Measurements from ENCODE around the gene SACS. TPM values are rescaled to one million over a fixed set of nuclear protein-coding genes. Genes with fewer than 3 reads are reported as not detected.

SACS gene
- total RNA-seq, 1 experiment from 2014 or later, result 21.1 TPM

GRCh38 chr13:23392925-23393645, 40.4 kb downstream of the SACS start:
- Mint-ChIP-seq H3K36me3 (ENCODE audit: insufficient read depth, unreplicated experiment) (no peaks in the 10 kb centered on the region), H3K9me3 (ENCODE audit: unreplicated experiment) (no peaks in the 10 kb centered on the region), H3K4me3 (ENCODE audit: unreplicated experiment) (no peak overlapping the region), H3K27ac (ENCODE audit: low read depth, unreplicated experiment) (no peak overlapping the region), H3K4me1 (ENCODE audit: insufficient read depth, unreplicated experiment) (no peaks in the 10 kb centered on the region), H3K27me3 (ENCODE audit: insufficient read depth, unreplicated experiment) (no peaks in the 10 kb centered on the region)
- DNase-seq (ENCODE audit: unreplicated experiment), result no peak
- intact Hi-C loops (cut with micrococcal nuclease), result no loop called here
- TF ChIP-seq CTCF (IDR thresholded peaks at IDR 0.05; ENCODE audit: unreplicated experiment), result no peak
- CTCF ChIA-PET, result no interaction called here
- no TSS peak for BruUV-seq (replicated peaks)
- POLR2A ChIA-PET, result no interaction called here

GRCh38 chr13:23392313-23392712, 41.2 kb downstream of the SACS start:
- no TSS peak for BruUV-seq (replicated peaks)
- no peak for DNase-seq (ENCODE audit: unreplicated experiment)
- ChIA-PET CTCF (no interaction called here), POLR2A (no interaction called here)
- Mint-ChIP-seq H3K36me3 (ENCODE audit: insufficient read depth, unreplicated experiment) (no peaks in the 10 kb centered on the region), H3K4me1 (ENCODE audit: insufficient read depth, unreplicated experiment) (no peaks in the 10 kb centered on the region), H3K27ac (ENCODE audit: low read depth, unreplicated experiment) (no peak overlapping the region), H3K9me3 (ENCODE audit: unreplicated experiment) (no peaks in the 10 kb centered on the region), H3K4me3 (ENCODE audit: unreplicated experiment) (no peak overlapping the region), H3K27me3 (ENCODE audit: insufficient read depth, unreplicated experiment) (no peaks in the 10 kb centered on the region)
- no peak for TF ChIP-seq CTCF (IDR thresholded peaks at IDR 0.05; ENCODE audit: unreplicated experiment)
- intact Hi-C loops (cut with micrococcal nuclease), result no loop called here

GRCh38 chr13:23391752-23392151, 41.8 kb downstream of the SACS start:
- BruUV-seq (replicated peaks), result no TSS peak
- ChIA-PET POLR2A (interaction anchor here (0.6 kb wide), 1 partner anchor 10 kb away, joined by 3 read pairs; no protein-coding TSS in a partner anchor), CTCF (no interaction called here)
- no peak for TF ChIP-seq CTCF (IDR thresholded peaks at IDR 0.05; ENCODE audit: unreplicated experiment)
- no peak for DNase-seq (ENCODE audit: unreplicated experiment)
- H3K36me3 Mint-ChIP-seq (ENCODE audit: insufficient read depth, unreplicated experiment), result no peaks in the 10 kb centered on the region
- no peak overlapping the region for H3K27ac Mint-ChIP-seq (ENCODE audit: low read depth, unreplicated experiment)
- H3K9me3 Mint-ChIP-seq (ENCODE audit: unreplicated experiment), result no peaks in the 10 kb centered on the region
- no peaks in the 10 kb centered on the region for H3K4me1 Mint-ChIP-seq (ENCODE audit: insufficient read depth, unreplicated experiment)
- no peak overlapping the region for H3K4me3 Mint-ChIP-seq (ENCODE audit: unreplicated experiment)
- intact Hi-C loops (cut with micrococcal nuclease), result no loop called here
- no peaks in the 10 kb centered on the region for H3K27me3 Mint-ChIP-seq (ENCODE audit: insufficient read depth, unreplicated experiment)

GRCh38 chr13:23386533-23386932, 47.0 kb downstream of the SACS start:
- TF ChIP-seq CTCF (IDR thresholded peaks at IDR 0.05; ENCODE audit: unreplicated experiment), result no peak
- ChIA-PET POLR2A (interaction anchor here (0.6 kb wide), 1 partner anchor 38 kb away, joined by 3 read pairs; no protein-coding TSS in a partner anchor), CTCF (interaction anchor here (0.9 kb wide), 1 partner anchor 9 kb away, joined by 3 read pairs; no protein-coding TSS in a partner anchor)
- intact Hi-C loops (cut with micrococcal nuclease), result no loop called here
- Mint-ChIP-seq H3K27ac (ENCODE audit: low read depth, unreplicated experiment) (no peak overlapping the region), H3K36me3 (ENCODE audit: insufficient read depth, unreplicated experiment) (no peaks in the 10 kb centered on the region), H3K27me3 (ENCODE audit: insufficient read depth, unreplicated experiment) (no peaks in the 10 kb centered on the region), H3K9me3 (ENCODE audit: unreplicated experiment) (no peaks in the 10 kb centered on the region), H3K4me3 (ENCODE audit: unreplicated experiment) (no peak overlapping the region), H3K4me1 (ENCODE audit: insufficient read depth, unreplicated experiment) (no peaks in the 10 kb centered on the region)
- BruUV-seq (replicated peaks), result no TSS peak
- no peak for DNase-seq (ENCODE audit: unreplicated experiment)
